Activated CD4-positive, alpha-beta T cell treated with anti-CD3 and anti-CD28 coated beads for 36 hours (primary cell): ENCODE results near the gene HDAC8. TPM values are rescaled to one million over a fixed set of nuclear protein-coding genes. Genes with fewer than 3 reads are reported as not detected.

Source experiments
- ATAC-seq: fragments of 200-7000 bp; cut with Tn5 transposase; one replicate; pipeline ENCODE4 v1.10.0; 2021; ENCODE audit warnings: mild to moderate bottlenecking, moderate library complexity
- CTCF ChIA-PET: fragments of 350-600 bp; sonication (Branson Sonifier 250); formaldehyde crosslinking; loops from one replicate; lab custom pipeline; 2021; ENCODE audit warnings: antibody characterized with exemption; lab: Charles Lee
- POLR2A ChIA-PET: fragments of 350-600 bp; sonication (Branson Sonifier 250); formaldehyde crosslinking; loops from one replicate; lab custom pipeline; 2021; ENCODE audit warnings: antibody characterized with exemption, inconsistent platforms; lab: Charles Lee
- DNase-seq: peaks from one replicate; pipeline ENCODE4 v3.0.0-alpha.2; 2020
- H3K27ac Mint-ChIP-seq: one replicate; pipeline ENCODE4 v1.8.0; 2021; ENCODE audit warnings: mixed read lengths
- H3K27me3 Mint-ChIP-seq: one replicate; pipeline ENCODE4 v1.8.0; 2021; ENCODE audit warnings: mixed read lengths
- H3K36me3 Mint-ChIP-seq: one replicate; pipeline ENCODE4 v1.8.0; 2021; ENCODE audit warnings: low read depth, mixed read lengths
- H3K4me1 Mint-ChIP-seq: one replicate; pipeline ENCODE4 v1.8.0; 2021; ENCODE audit warnings: mixed read lengths
- H3K4me3 Mint-ChIP-seq: one replicate; pipeline ENCODE4 v1.8.0; 2021; ENCODE audit warnings: mild to moderate bottlenecking, moderate library complexity, mixed read lengths
- H3K9me3 Mint-ChIP-seq: one replicate; pipeline ENCODE4 v1.8.0; 2021; ENCODE audit warnings: low read depth, mixed read lengths
- intact Hi-C, 2 experiments: fragments of 100-400 bp; cut with DNase I in 1 of 2; cut with micrococcal nuclease in 1 of 2; formaldehyde crosslinking; loops; one replicate each; pipeline versions ENCODE4 v1.14.2 to v1.15.1; 2022 to 2024; cut with DNase I, micrococcal nuclease
- total RNA-seq, 2 experiments: library from RNA; stranded (reverse); gene quantifications; one replicate each; pipeline ENCODE4 v1.2.3, GENCODE V29; 2021

Gene HDAC8
- total RNA-seq, 2 experiments from 2014 or later: 13.3 to 16.9 TPM

DNA sequence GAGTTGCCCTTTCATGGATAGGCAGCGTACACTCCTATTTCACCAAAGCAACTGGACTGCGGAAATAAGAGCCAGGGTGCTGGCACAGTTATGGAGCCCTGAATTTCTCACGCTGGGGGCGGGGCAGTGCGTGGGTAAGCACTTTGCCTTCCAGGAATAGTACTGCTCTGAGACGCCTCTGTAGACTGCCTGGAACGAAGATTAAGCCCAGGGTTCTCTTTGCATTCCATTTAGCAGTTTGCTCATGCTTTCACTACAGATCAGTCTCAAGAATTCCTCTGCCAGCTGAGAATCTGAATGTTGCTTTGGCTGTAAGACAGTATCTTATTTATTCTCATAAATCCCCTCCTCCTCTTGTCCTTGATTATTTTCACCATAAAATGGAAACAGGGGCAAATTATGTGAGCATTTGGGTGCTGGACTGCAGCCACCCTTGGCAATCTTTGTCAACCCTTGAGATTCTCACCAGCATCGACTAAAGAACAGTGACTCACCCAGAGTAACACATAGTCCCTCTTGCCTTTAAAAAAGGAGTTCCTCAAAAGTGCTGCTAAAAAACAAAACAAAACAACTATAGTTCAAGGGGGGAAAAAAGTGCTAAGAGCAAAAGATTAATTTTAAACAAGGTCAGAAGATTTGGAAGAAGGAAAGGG lies 178.0 kb downstream of the HDAC8 start:
- Mint-ChIP-seq H3K27ac (no peak overlapping the region), H3K4me1 (no peaks in the 10 kb centered on the region), H3K36me3 (no peaks in the 10 kb centered on the region), H3K4me3 (no peak overlapping the region), H3K9me3 (no peaks in the 10 kb centered on the region), H3K27me3 (no peaks in the 10 kb centered on the region)
- POLR2A ChIA-PET: no interaction called here
- CTCF ChIA-PET: no interaction called here
- ATAC-seq (no peak), DNase-seq (no peak)
- intact Hi-C loops: no loop called here

DNA sequence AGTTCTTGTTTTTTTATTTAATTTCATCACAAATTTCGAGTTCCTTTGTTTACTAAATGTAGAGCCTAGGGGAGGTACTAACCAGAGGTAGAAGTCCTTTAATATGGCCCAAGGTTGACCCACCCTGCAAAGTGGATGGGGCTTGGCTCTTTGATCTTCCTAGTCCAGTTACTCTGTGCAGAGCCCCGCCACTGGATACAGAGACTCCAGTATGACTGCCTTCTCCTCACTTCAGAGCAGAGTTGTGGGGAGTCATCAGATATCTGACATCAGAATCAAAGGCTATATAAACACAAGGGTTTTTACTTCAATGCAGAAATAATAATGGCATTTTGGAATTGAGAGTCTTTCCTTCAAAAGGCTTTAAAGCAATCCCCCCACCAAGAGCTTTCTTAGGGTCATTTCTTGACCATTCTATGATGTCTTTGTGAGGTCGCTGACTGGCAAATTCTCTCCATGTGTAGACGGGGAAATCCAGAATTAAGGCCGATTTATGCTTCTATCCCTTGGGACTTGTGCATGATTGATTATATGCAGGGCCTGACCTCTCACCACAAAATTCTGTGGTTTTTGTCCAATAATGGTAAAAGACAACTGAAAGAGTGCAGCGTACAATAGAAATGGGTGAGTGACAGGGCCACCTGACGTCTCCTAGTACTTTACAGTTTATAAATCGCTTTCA lies 178.7 kb downstream of the HDAC8 start:
- POLR2A ChIA-PET: no interaction called here
- Mint-ChIP-seq H3K36me3 (no peaks in the 10 kb centered on the region), H3K9me3 (no peaks in the 10 kb centered on the region), H3K27ac (no peak overlapping the region), H3K4me1 (no peaks in the 10 kb centered on the region), H3K4me3 (no peak overlapping the region), H3K27me3 (no peaks in the 10 kb centered on the region)
- CTCF ChIA-PET: no interaction called here
- intact Hi-C loops: no loop called here
- ATAC-seq: no peak
- no peak for DNase-seq

DNA sequence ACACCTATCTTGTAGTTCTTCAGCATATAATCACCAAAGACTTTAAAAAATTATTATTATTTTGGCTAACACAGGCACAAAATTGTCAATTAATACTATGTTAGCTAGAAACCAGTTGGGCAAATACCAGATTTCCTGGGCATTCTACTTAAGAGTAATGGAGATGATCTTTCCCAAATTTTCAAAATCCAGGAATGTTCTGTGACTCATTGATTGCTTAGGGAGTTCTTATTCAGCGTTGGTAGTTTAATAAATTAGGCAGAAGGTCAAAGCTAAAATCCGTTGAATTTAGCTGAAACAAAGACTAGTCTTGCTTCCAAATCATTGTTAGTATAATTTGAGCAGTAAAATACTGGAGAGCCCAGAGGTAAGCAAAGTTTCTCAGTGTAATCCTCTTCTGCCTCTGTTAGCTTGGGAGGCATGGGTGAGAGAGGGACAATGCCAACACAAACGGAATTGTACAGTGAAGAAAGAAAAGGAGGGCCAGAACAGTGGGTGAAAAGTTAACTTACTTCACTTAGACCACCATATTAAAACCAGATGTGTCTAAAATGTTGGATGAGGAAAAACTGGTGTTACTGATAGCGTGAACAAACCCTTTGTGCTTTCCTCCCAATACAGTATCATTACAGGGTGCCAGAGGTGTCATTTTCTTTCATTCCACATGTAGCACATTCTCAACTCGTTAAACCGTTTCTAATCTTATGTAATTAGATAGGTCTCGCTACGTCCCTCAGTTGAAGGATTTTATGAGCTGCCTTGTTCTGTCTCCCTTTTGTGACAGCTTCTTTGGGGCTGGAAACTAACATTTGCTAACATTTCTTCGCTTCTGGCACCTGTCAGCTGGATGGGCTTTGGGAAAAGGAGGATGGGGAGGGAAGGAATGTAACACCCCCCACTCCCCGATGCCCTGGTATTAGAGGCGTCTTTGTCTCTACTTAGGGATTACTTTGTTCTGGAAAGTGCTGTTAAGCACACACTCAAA lies 179.5 kb downstream of the HDAC8 start:
- no peaks in the 10 kb centered on the region for H3K4me1 Mint-ChIP-seq
- intact Hi-C loops: no loop called here
- no peak for ATAC-seq
- ChIA-PET CTCF (no interaction called here), POLR2A (no interaction called here)
- H3K36me3 Mint-ChIP-seq: no peaks in the 10 kb centered on the region
- H3K9me3 Mint-ChIP-seq: no peaks in the 10 kb centered on the region
- DNase-seq: no peak
- no peaks in the 10 kb centered on the region for H3K27me3 Mint-ChIP-seq
- H3K27ac Mint-ChIP-seq: no peak overlapping the region
- no peak overlapping the region for H3K4me3 Mint-ChIP-seq

DNA sequence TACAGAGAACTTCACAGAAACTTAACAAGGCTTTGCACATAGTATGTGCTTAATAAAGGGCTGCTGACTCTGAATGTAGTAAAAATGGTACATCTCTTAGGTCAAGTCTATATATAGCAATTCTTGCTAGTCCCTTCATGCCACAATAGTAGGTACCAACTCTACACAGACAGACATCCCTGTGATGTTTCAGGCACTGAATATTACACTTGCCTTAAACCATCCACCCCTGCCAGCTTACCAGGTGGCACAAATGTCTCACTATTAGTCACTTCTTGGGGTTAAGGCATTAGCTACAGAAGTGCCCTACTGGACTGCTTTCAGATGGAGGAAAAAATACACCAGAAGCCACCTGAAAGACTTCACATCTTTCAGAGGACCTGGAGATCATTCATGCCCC lies 180.6 kb downstream of the HDAC8 start:
- no peaks in the 10 kb centered on the region for H3K9me3 Mint-ChIP-seq
- H3K4me1 Mint-ChIP-seq: no peaks in the 10 kb centered on the region
- no peak overlapping the region for H3K27ac Mint-ChIP-seq
- no peak for DNase-seq
- CTCF ChIA-PET: no interaction called here
- H3K4me3 Mint-ChIP-seq: no peak overlapping the region
- POLR2A ChIA-PET: no interaction called here
- H3K36me3 Mint-ChIP-seq: no peaks in the 10 kb centered on the region
- no peaks in the 10 kb centered on the region for H3K27me3 Mint-ChIP-seq
- intact Hi-C loops: no loop called here
- no peak for ATAC-seq

DNA sequence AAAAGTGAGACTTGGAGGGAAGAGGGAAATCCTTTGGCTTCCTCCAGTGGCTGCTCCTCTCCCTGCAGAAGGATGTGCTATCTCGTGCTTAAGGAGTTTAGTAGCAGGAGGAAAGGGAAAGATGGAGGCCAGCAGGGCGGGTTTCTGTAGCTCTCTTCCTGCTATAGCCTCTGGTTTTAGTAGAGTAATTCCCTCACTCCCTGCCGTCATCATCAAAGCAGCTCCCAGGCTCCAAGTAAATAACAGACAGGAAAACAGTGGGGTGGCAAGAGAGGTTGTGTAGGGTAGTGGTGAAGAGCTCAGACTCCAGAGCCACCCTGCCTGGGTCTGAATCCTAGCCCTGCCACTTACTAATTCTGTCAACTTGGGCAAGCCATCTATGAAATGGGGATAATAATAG lies 185.4 kb downstream of the HDAC8 start:
- Mint-ChIP-seq H3K27me3 (no peaks in the 10 kb centered on the region), H3K36me3 (no peaks in the 10 kb centered on the region), H3K4me1 (no peaks in the 10 kb centered on the region), H3K27ac (no peak overlapping the region), H3K4me3 (no peak overlapping the region), H3K9me3 (no peaks in the 10 kb centered on the region)
- no peak for ATAC-seq
- ChIA-PET POLR2A (no interaction called here), CTCF (interaction anchor here (0.7 kb wide), 1 partner anchor 137 kb away, joined by 3 read pairs; no protein-coding TSS in a partner anchor)
- DNase-seq: no peak
- intact Hi-C loops: no loop called here

DNA sequence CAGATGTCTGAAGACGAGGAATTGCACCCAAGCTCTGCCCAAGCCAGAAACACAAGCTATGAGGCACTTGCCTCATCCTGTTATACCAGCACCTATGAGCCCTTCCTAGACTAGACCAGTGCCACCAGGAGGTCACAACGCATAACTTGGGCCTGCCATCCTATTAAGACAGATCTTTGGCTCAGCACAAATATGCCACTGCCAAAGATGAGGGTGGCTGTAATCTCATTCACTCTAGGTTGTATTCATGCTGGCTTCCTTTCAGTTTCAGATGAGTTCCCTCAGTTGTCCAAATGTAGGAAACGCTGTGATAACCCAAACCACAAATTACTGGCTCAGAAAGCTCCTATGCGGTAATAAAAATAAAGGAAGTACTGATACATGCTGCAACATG lies 190.4 kb downstream of the HDAC8 start:
- no peak for ATAC-seq
- H3K27ac Mint-ChIP-seq: no peak overlapping the region
- H3K9me3 Mint-ChIP-seq: no peaks in the 10 kb centered on the region
- no peaks in the 10 kb centered on the region for H3K4me1 Mint-ChIP-seq
- no peaks in the 10 kb centered on the region for H3K27me3 Mint-ChIP-seq
- CTCF ChIA-PET: interaction anchor here (1.0 kb wide), 1 partner anchor 12 kb away, joined by 3 read pairs; no protein-coding TSS in a partner anchor
- H3K36me3 Mint-ChIP-seq: no peaks in the 10 kb centered on the region
- no peak overlapping the region for H3K4me3 Mint-ChIP-seq
- intact Hi-C loops: no loop called here
- no peak for DNase-seq
- POLR2A ChIA-PET: no interaction called here

DNA sequence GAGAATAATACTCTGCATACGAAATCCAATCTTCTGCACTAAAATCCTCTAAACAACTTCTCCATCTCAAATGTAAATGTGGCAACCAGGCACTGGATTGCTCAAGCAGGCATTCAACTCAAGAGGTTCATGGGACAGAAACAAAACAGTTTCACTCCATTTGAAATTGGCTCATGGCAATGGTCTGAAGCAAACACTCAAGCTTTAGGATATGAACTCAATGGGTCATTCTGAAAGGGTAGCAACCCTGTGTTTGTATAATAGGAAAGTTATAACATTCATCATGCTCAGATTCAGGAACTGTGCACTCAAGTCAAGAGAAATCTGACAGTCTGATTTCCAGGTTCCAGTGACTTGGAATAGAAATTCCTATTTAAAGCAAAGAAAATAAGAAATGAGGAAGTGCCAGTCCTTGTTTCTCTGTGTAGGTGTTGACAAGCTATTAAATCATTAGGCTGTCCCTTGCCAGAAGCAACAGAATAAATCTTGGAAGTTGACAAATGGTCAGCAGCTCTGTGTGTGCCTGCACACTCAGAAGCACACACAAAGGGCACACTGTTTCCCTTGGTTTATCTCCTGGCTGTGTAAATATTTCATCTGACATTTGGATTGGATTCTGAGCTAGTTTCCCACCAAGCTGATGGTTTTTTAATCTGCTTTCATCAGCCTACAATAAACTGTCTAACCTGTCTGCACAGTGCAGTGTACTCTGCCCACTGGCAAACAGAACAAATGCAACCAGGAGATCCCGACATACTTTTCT lies 191.0 kb downstream of the HDAC8 start:
- CTCF ChIA-PET: interaction anchor here (1.0 kb wide), 1 partner anchor 12 kb away, joined by 3 read pairs; no protein-coding TSS in a partner anchor

DNA sequence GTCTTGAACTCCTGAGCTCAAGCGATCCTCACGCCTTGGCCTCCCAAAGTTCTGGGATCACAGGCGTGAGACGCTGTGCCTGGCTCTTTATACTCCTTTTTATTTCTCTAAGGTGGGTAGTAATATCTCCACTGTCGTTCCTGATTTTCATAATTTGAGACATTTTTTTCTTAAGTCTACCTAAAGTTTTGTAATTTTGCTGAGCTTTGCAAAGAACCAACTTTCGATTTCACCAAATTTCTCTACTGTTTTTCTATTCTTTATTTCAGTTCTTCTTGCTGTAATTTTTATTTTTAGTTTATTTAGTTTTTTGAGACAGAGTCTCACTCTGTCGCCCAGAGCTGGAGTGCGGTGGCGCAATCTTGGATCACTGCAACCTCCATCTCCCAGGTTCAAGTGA lies 196.5 kb downstream of the HDAC8 start:
- ChIA-PET CTCF (no interaction called here), POLR2A (no interaction called here)
- H3K27ac Mint-ChIP-seq: no peak overlapping the region
- DNase-seq (no peak), ATAC-seq (no peak)
- H3K4me1 Mint-ChIP-seq: no peaks in the 10 kb centered on the region
- no peak overlapping the region for H3K4me3 Mint-ChIP-seq
- H3K27me3 Mint-ChIP-seq: no peaks in the 10 kb centered on the region
- intact Hi-C loops: no loop called here
- H3K36me3 Mint-ChIP-seq: no peaks in the 10 kb centered on the region
- no peaks in the 10 kb centered on the region for H3K9me3 Mint-ChIP-seq

More for the DNA sequence above, 191.0 kb downstream of the HDAC8 start:
- POLR2A ChIA-PET: no interaction called here
- ATAC-seq (no peak), DNase-seq (no peak)
- intact Hi-C loops: no loop called here
- H3K36me3 Mint-ChIP-seq: no peaks in the 10 kb centered on the region
- H3K4me1 Mint-ChIP-seq: no peaks in the 10 kb centered on the region
- no peak overlapping the region for H3K27ac Mint-ChIP-seq
- no peaks in the 10 kb centered on the region for H3K9me3 Mint-ChIP-seq
- no peak overlapping the region for H3K4me3 Mint-ChIP-seq
- H3K27me3 Mint-ChIP-seq: no peaks in the 10 kb centered on the region

DNA sequence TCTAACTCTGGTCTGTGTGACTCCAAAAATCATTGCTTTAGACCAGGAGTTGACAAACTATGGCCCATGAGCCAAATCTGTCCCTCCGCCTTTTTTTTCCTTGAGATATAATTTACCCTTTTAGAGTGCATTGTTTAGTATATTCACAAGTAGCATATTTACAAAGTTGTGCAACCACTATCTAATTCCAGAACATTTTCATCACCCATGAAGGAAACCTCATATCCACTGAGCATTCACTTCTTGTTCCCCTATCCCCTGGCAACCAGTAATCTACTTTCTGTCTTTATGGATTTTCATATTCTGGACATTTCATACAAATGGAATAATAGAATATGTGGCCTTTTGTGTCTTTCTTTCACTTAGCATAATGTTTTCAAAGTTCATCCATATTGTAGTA lies 199.5 kb downstream of the HDAC8 start:
- Mint-ChIP-seq H3K9me3 (no peaks in the 10 kb centered on the region), H3K4me3 (no peak overlapping the region), H3K27me3 (no peaks in the 10 kb centered on the region), H3K27ac (no peak overlapping the region), H3K36me3 (no peaks in the 10 kb centered on the region), H3K4me1 (no peaks in the 10 kb centered on the region)
- intact Hi-C loops: no loop called here
- CTCF ChIA-PET: no interaction called here
- POLR2A ChIA-PET: no interaction called here
- DNase-seq (no peak), ATAC-seq (no peak)

DNA sequence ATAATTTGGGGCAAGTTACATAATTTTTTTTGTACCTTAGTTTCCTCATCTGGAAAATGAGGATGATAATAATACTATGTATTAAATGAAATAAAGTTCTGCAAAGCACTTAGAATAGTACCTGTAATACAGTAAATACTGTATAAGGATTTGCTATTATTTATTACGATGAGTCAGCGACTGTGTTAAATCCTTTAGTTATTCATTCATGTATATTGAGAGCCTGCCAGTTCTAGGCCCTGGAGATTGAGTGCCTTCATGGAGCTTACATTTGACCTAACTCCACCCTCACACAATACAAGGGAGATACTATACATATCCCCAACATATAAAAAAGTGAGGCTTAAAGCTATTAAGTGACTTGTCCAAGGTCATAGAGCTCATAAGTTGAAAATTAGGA lies 199.9 kb downstream of the HDAC8 start:
- POLR2A ChIA-PET: no interaction called here

DNA sequence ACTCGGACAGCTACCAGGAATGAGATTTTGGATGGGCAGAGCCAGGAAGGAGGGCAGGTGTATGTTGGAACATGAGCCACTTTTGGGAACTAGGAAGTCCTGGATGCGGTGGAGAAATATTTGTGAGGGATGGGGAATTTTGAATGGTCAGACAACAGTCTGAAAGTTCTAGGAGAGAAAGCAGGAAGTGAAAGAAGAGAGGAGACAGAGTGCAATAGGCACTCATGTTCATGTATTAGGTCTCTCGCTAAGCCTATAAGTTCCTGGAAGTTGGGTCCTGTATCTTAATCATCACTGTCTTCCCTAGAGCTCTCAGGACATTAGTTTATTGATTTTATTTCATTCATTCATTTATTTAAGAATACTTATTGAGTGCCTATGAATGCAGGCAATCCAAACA lies 201.2 kb downstream of the HDAC8 start:
- Mint-ChIP-seq H3K9me3 (no peaks in the 10 kb centered on the region), H3K27ac (no peak overlapping the region), H3K36me3 (no peaks in the 10 kb centered on the region), H3K27me3 (no peaks in the 10 kb centered on the region), H3K4me1 (no peaks in the 10 kb centered on the region), H3K4me3 (no peak overlapping the region)
- ChIA-PET POLR2A (no interaction called here), CTCF (no interaction called here)
- intact Hi-C loops: no loop called here
- no peak for ATAC-seq
- DNase-seq: no peak

More for the DNA sequence above, 199.9 kb downstream of the HDAC8 start:
- intact Hi-C loops: no loop called here
- Mint-ChIP-seq H3K9me3 (no peaks in the 10 kb centered on the region), H3K36me3 (no peaks in the 10 kb centered on the region), H3K27me3 (no peaks in the 10 kb centered on the region), H3K4me3 (no peak overlapping the region), H3K27ac (no peak overlapping the region), H3K4me1 (no peaks in the 10 kb centered on the region)
- no peak for DNase-seq
- CTCF ChIA-PET: no interaction called here
- ATAC-seq: no peak
